ENCODE data around the gene ARL8B.
"Not testable (repeated sequence)": the region's sequence is repeated elsewhere in the genome, so short reads cannot be mapped to it uniquely, and the experiment has no call there.

ARL8B gene

DNA sequence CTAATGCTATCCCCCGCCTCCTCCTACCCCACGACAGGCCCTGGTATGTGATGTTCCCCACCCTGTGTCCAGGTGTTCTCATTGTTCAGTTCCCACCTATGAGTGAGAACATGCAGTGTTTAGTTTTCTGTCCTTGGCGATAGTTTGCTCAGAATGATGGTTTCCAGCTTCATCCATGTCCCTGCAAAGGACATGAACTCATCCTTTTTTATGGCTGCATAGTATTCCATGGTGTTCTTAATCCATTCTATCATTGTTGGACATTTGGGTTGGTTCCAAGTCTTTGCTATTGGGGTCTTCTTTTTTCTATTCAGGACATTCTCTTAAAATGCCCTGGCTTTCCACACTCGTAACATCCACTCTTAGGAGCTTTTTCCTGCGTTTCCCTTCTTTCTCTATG is 25.1 kb downstream of the ARL8B start:
- not testable (repeated sequence) for DNase-seq

DNA sequence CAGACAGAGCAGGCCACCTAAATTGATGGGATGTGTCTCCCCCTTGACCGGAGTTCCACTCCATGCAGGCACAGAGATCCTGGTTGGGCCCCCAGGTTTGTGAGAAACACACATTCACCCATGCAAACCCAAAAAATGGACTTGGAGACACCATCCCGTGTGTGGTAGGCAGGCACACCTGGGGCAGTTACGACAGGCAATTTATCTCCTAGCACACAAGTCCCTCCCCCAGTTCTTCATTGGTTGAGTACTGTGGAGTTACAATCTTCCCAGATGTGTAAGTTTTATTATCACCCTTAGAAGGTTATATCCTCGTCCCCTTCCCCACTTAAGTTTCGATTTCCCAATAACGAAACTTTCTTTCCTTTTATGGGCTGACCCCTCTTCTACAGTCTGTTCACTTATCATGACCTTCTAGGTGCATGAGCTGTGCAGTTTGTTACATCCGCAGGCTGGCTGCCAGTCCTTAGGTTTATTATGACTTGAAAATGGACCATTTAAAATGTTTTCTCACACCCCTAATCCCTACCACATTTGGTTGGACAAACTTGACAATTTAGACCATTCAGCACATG is 27.3 kb downstream of the ARL8B start:
- DNase-seq = no peak

DNA sequence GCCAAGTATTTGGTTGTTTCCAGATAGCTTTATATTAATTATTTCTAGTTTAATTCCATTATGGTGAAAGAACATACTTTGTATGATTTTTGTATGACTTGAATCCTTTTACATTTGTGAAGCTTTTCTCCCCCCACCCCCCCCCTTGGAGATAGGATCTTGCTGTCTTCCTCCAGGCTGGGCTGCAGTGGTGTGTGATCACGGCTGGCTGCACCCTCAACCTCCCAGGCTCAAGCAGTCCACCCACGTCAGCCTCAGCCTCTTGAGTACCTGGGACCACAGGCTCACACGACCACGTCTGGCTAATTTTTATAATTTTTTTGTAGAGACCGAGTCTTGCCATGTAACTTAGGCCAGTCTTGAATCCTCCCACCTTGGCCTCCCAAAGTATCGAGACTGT is 29.5 kb downstream of the ARL8B start:
- no peak for DNase-seq

DNA sequence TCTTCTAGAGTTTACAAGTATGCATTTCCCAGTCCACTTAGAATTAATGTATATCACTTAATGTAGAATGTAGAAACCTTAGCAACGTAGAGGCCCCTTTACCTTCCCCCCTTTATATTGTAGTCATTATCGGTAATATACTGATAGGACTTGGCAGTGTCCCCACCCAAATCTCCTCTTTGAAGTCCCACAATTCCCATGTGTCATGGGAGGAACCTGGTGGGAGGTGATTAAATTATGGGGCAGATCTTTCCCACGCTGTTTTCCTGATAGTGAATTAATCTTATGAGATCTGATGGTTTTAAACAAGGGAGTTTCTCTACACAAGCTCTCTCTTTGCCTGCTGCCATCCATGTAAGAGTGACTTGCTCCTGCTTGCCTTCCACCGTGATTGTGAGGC is 31.0 kb downstream of the ARL8B start:
- DNase-seq = no peak

DNA sequence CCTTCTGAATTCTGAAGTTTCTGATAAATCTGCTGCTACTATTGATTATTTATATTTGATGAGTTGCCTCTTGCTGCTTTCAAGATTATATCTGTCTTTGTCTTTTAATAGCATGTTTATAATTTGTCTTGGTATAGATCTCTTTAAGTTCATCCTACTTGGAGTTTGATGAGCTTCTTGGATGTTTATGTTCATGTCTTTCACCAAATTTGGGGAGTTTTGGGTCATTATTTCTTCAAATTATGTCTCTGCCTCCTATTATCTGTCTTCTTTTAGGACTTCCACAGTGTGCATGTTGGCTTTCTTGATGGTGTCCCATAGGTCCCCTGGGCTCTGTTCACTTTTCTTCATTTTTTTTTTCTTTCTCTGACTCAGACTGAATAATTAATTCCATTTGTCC is 33.1 kb downstream of the ARL8B start:
- DNase-seq = no peak

DNA sequence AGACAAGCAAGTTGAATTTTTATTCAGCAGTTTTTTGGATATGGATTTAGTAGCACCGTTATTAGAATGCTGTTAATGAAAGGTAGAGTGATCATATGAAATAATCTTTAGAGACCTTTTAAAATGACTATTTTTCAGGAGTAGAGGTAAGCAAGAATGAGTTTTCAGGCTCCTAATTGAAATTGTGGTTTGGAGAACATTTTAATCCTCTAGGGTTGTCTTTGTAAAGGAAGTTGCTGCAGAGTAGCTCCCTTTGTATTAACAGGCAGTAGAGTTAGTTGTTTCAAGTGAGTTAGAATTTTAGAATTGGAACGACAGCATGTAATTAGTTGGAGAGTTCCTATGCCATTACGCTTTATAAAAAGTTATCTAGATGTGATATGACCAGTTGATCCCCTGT is 38.2 kb downstream of the ARL8B start:
- DNase-seq = no peak

DNA sequence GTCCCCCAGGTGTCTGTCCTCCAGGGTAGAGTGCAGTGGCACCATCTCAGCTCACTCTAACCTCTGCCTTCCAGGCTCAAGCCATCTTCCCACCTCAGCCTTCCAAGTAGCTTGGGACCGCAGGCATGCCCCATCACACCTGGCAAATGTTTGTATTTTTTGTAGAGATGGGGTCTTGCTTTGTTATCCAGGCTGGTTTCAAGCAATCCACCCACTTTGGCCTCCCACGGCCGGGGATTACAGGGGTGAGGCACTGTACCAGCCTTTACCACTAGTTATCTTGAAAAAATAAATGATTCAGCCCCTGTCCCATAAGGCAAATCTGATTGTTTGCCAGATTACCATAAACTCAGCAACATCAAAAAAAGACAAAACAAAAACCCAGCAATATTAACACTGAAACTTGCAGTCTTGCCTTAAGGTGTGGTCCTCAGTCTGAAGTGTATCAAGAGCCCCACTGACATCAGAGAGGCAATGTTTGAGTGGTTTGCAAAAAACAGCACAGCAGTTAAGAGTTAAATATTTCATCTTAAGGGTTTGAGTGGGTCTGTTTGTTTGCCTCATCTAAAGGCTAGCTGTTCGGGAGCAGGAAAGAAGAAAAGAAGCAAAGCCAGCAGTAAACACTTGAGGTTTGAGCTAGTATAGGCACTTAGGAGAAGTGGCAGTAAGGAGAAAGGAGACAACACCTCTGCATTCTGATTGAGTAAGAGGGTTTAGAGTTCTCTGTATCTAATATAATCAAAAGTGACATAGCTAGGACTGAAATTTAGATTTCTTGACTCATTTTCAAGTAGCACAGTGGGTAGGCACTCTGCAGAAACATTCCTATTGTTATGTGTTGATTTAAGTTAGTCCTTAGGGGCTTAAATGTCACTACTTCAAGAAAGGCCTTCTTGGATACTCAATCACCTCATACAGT is 39.1 kb downstream of the ARL8B start:
- peak; percentile 39 for DNase-seq

DNA sequence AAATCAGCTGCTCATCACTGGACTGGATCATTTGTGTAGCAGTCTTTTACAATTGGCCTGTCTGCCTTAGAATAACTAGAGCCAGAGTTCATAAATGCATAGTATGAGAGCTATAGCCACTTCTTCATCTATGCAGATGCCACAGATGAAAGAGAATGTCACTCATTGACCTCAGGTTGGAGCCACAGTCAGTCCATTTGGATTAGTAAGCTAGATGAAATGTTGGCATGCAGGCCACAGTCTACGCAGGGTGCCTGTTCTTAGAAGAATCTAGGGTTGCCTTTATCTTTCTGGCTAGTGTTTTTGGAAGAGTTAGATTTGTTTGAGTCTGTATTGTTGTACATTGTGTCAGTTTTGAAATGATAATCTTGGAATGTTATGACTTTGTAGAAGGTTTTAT is 40.0 kb downstream of the ARL8B start:
- DNase-seq = no peak

DNA sequence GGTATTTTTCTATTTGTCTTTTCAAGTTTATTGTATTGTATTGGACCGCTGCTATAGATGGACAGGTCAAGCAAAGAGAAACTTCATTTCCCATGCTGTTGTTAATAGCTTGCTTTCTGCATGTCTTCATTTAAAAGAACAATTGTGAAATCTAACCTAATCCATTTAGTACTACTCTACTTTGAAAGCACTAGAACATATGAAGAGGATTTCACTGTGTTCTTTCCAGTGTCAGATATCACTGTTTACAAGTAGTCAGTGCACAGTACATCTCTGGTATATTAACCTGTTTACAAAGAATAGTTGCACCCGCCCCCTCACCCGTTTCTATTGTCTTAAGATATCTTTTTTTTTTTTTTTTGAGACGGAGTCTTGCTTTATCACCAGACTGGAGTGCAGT is 43.6 kb downstream of the ARL8B start:
- DNase-seq = peak; percentile 16

DNA sequence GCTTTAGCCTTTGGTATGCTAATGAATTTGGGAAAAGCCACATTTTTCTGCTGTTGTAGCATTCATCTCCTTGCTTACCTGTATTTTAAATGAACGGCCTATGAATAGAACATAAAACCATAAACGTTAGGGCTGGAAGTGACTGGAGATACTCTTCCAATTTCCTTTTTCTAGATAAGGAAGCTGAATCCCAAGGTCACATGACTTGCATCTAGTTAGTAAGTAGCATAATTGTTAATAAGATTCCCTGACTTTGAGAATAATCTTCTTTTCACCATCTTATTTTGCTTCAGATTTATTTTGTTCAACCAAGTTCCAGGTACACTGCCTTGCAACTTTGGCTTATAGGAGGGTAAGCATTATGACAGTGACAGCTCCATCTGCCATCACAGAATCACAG is 44.8 kb downstream of the ARL8B start:
- no peak for DNase-seq

DNA sequence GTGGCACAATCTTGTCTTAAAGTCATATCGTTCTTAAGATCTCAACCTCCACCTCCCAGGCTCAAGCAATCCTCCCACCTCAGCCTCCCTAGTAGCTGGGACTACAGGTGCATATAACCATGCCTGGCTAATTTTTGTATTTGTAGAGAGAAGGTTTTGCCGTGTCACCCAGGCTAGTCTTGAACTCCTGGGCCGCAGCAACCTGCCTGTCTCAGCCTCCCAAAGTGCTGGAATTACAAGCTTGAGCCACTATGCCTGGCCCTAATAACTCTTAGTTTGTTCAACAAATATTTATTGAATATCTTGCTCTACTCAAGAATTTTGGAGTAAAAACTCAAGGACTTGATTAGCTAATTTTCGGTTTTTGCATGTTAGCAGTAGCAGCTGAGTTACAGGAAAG is 46.0 kb downstream of the ARL8B start:
- no peak for DNase-seq

DNA sequence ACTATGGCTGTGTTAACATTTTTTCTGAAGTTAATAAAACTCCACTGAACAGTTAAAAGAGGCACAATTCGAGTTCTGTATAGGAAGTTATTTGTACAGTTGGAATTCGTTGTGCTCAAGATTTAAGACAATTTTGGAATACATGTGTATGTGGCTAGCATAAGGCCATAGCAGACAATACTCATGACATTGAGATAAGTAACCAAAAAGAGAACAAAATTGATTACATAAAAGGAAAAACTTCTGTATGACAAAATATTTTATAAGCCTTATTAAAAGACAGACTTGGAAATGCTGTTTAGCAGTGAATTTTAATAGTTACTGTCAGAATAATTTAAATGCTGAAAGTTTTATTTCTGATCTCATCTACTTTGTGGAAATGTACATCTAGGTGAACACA is 47.7 kb downstream of the ARL8B start:
- DNase-seq = no peak

DNA sequence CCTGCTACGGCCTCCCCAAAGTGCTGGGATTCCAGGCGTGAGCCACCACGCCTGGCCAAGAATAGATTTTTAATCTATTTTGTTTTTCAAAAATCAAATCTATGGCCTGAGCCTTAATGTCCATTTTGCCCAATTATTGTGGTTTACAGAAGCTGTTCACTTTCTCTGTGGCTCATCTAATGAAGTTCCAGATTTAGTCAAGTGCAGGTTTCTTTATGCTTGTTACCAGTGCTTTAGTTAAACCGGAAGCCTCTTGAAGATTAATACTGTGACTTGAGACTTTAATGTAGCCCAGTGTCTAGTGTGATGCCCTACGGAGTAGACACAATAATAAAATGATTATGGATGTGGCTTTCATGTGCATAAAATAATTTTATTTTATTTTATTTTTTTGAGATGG is 48.9 kb downstream of the ARL8B start:
- no peak for DNase-seq

DNA sequence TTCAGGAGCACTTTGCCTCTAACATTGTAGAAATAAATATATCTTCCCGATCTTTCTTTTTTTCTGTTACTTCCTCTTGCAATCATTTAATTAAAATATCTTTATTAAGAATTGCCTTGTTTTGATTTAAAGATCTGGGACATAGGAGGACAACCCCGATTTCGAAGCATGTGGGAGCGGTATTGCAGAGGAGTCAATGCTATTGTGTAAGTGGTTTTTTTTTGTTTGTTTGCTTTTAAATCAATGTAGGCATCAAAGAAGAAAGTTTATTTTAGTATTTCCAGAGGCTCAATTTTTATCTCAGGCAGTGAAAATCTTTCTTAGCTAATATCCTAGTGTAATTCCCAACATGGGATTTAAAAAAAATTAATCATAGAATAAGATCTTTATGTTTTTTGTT is 49.9 kb downstream of the ARL8B start:
- DNase-seq = no peak

DNA sequence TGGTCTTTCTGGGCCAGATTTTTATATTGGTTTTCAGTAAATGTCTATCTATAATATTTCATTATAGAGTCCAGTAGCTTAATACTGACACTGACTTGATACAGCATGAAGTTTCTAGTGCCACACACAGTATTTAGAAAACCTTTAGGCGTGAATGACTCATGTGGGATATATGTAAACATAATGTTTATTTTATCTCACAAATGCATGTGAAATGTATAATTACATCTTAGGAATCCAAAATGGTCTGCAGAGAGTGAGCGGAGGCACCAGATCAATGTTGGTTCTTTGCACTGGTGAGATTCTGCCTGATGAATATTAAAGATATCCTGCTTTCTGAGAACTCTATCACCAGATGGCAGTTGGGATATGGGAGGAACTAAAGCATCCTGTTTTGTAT is 56.9 kb downstream of the ARL8B start:
- not testable (repeated sequence) for DNase-seq

DNA sequence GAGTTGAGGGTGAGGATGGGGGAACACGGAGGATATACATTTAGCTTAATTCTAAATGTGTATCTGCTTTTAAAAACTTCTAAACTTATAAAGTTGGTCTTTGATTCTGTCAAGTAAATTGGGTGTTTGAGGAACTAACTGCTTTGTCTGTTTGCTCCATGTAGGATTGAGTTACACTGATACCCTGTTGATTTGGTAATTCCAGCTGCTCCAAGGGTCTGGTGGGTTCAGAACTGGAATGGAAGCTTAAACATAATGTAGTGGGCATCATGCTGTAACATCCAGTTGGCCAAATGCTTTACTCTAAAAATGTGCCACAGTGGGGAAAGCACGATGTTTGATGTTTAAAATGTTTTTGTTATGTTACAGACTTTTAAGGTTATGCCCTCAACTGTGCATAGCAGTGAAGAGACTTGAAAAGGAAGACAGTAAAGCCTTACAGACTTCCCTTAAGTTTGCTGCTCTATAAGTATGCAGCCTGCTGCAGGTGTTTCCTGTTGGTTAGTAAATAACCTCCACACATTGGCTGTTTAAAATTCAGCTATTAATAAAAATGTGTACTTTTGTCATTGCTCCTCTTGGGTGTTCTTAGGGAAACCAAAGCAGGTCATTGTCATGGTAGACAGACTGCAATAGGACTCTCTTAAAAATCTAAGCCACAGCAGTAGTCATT is 59.5 kb downstream of the ARL8B start:
- DNase-seq = no peak

DNA sequence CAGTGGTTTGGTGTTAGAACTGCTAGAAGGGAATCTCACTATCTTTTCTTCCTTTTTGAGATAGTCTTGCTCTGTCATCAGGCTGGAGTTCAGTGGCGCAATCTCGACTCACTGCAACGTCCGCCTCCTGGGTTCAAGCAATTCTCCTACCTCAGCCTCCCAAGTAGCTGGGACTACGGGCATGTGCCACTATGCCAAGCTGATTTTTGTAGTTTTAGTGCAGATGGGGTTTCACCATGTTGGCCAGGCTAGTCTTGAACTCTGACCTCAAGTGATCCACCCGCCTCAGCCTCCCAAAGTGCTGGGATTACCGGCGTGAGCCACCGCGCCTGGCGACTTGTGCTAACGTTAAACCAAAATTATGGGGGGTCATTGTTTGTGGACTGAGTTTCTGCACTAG is 61.6 kb downstream of the ARL8B start:
- not testable (repeated sequence) for DNase-seq

DNA sequence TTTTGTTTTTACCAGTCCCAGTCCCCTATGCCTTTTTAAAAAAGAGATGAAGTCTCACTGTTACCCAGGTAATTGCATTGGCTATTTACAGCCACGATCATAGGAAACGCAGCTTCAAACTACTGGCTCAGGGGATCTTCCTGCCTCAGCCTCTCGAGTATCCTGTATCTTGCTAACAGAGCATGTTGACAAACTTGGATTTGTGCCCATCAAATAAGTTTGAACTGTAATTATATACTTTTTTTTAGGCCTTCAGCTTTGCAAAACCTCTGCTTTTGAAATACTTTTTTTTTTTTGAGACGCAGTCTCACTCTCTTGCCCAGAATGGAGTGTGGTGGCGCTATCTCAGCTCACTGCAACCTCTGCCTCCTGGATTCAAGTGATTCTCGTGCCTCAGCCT is 62.4 kb downstream of the ARL8B start:
- DNase-seq = no peak

DNA sequence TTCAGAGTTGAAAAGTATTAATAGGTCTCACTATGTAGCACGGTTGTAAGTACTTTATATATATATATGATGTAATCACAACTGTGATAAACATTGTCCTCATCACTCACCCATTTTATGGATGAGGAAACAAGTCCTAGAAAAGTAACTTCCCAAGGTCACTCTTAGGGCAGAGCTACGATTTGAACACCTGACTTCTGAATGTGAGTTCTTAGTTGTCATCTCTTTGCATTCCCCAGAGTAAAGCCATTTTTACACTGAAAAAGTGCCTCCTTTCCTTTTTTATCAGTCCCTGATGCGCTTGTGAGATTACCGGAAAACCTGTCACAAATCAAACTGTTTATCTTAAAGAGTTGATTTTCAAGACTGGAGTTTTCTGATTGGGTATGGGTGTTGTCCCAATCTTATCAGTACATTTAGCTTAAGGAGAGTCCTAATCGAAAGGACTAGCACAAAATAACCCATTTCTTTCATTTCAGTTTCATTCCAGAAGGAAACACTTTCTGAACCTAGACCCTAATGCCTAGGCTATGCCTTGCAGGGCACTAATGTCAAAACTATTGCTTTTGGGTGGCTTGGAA is 63.1 kb downstream of the ARL8B start:
- no peak for DNase-seq

DNA sequence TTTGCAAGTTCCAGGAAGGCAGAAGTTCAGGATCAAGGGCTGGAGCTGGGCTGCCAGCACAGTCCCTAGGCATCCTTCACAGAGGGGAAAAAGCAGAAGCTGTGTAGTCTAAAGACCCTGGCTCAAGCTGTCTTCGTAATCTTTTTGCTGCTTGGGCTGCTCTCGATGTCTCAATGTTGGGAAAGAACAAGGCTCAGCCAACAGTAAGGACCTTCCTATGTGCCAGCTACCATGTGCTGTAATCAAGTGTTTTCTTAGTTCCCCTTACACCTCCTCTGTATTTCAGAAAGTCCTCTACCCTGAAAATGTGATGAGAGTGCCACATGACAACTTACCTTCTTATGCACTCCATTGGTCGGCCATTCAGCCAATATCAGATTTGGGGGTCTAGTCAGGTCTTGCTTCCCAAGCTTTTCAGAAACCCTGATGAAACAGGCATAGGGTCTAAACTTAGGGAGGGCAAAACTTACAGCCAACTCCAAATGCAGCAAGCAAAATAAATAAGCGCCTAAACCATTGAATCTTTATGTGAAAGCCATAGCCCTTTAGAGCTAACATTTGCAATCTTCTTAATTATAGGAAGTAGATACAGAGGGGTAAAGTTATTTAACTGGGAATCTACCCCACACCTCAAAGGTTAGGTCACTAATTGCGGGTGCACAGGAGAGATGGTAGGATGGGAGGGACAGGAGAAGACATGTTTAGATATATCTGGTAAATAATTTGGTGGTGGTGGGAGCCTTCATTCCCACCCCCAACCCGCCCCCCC is 64.2 kb downstream of the ARL8B start:
- DNase-seq = no peak

DNA sequence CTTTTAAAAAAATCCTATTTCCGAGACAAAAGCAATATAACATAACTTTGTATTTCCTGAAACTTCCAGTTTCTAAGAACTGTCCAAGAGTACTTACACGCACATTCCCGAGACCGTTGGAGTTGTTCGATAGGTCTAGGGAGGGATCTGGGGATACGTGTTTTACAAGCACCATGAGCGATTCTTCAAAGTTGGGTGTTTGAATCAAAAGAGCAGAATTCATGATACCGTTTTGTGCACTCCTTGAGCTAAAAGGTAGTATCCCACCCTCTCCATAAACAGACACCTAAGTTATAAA is 64.7 kb downstream of the ARL8B start:
- DNase-seq = no peak

DNA sequence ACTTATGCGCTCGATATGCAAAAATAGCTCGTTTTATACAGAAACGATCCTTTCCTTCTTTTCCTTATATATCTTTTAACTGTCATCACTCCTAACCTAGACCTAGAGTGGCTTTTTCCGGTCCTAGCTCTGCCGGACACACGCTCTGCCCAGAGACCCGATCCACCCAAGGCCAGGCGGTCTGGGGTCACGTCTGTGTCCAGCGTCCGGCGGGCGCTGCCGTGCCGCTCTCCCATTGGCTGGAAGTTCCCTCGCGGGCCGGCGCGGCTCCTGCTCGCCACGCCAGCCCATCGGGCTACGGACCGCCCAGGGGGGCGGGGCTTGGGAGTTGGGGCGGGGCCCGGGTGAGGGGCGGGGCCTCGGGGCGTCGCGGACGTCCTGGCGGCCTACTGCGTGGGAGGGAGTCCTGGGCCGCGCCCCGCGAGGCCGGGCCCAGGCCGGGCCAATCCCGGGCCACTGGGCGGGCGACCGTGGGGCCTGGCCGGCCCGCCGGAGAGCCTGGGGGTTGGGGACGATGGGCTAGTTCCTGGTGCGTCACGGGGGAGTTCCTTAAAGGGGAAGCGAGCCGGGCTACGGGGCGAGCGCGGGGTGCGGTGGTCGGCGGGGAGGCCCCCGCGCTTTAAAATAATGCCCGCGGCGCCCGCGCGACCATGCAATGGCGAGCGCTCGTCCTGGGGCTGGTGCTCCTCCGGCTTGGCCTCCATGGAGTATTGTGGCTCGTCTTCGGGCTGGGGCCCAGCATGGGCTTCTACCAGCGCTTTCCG is 65.2 kb downstream of the ARL8B start, which contains the start of gene EDEM1:
Gene EDEM1 (plus strand): TSS at position 552 of the 764 bp plus-strand sequence. CDS start 99 bp downstream, at position 651.
- DNase-seq = peak; percentile 57
